HepG2 (cell line): ENCODE results near the gene PRR20G. TPM values are rescaled to one million over a fixed set of nuclear protein-coding genes. Genes with fewer than 3 reads are reported as not detected.

Experiments used
- ATAC-seq: fragments of 200-7000 bp; cut with Tn5 transposase; 3 replicates; pipeline ENCODE4 v1.9.1; 2020; ENCODE audit warnings: mild to moderate bottlenecking, moderate library complexity
- BruUV-seq: library from RNA; stranded (reverse); fragments of 400-500 nt; replicated peaks from 2 replicates; lab custom pipeline; 2021; lab: Mats Ljungman, UMichigan
- CTCF ChIA-PET: fragments of 300-600 bp; formaldehyde crosslinking; extraction: SDS; loops from one replicate; lab custom pipeline; 2021; ENCODE audit warnings: low total read pairs, inconsistent platforms, low intra/inter-chr PET ratio; lab: Yijun Ruan, JAX
- POLR2A ChIA-PET: fragments of 350-600 bp; sonication (Branson Sonifier 250); formaldehyde crosslinking; loops from one replicate; lab custom pipeline; 2020; ENCODE audit warnings: antibody characterized with exemption, inconsistent platforms; lab: Yijun Ruan, JAX
- DNase-seq: peaks from one replicate; pipeline ENCODE4 v3.0.0-alpha.2; 2015; ENCODE audit warnings: low spot score
- FAIRE-seq: peaks from 3 replicates; lab custom pipeline; 2011; peaks lifted over from hg19 to GRCh38; lab: Jason Lieb, UNC
- H2AFZ ChIP-seq: one replicate; pipeline ENCODE4 v1.6.1; 2011; ENCODE audit warnings: low read length, inconsistent platforms
- H3K27ac ChIP-seq: fragments of 300-600 bp; 3 replicates; pipeline ENCODE4 v1.8.0; 2011; ENCODE audit warnings: mixed run types, mild to moderate bottlenecking, mixed read lengths, low read length, inconsistent platforms; ENCODE audit not compliant: insufficient read depth; ENCODE audit errors: extremely low read length
- H3K27me3 ChIP-seq, 2 experiments: fragments of 200-600 bp in 1 of 2; 2 replicates in 1 of 2; 3 replicates in 1 of 2; pipeline versions ENCODE4 v1.6.0 to v1.8.0; 2011; ENCODE audit warnings: low read length in 2 of 2, mild to moderate bottlenecking in 2 of 2, moderate library complexity in 2 of 2, inconsistent platforms in 1 of 2; ENCODE audit not compliant: insufficient read depth in 2 of 2, control insufficient read depth in 1 of 2
- H3K36me3 ChIP-seq, 2 experiments: fragments of 200-600 bp in 1 of 2; replicated peaks in 1 of 2; 2 replicates in 1 of 2; 3 replicates in 1 of 2; pipeline versions ENCODE4 v1.5.1 to v1.8.0; 2011; ENCODE audit warnings: low read length in 2 of 2, inconsistent platforms in 1 of 2; ENCODE audit not compliant: insufficient read depth in 2 of 2, control insufficient read depth in 1 of 2
- H3K4me1 ChIP-seq: 2 replicates; pipeline ENCODE4 v1.5.1; 2012; ENCODE audit warnings: low read length, inconsistent platforms; ENCODE audit not compliant: insufficient read depth
- H3K4me2 ChIP-seq: 2 replicates; pipeline ENCODE4 v1.6.0; 2011; ENCODE audit warnings: low read depth, low read length, inconsistent platforms
- H3K4me3 ChIP-seq, 3 experiments: fragments of 200-600 bp in 1 of 3; sonication (generic), shearing (Covaris generic) in 1 of 3; replicated peaks in 1 of 3; 2 replicates each; pipeline ENCODE4 v1.5.1; 2011 to 2016; ENCODE audit warnings: low read length in 3 of 3, inconsistent platforms in 2 of 3, low read depth in 2 of 3, mild to moderate bottlenecking in 2 of 3, control low read depth in 1 of 3, mixed read lengths in 1 of 3; ENCODE audit not compliant: insufficient read depth in 1 of 3
- H3K79me2 ChIP-seq: one replicate; pipeline ENCODE4 v1.6.1; 2011; ENCODE audit warnings: low read length, inconsistent platforms; ENCODE audit not compliant: insufficient read depth
- H3K9ac ChIP-seq: 2 replicates; pipeline ENCODE4 v1.6.0; 2011; ENCODE audit warnings: mild to moderate bottlenecking, low read depth, low read length, inconsistent platforms; ENCODE audit not compliant: insufficient read depth
- H3K9me3 ChIP-seq: 2 replicates; pipeline ENCODE4 v1.5.1; 2012; ENCODE audit warnings: mild to moderate bottlenecking, low read length
- H4K20me1 ChIP-seq: 2 replicates; pipeline ENCODE4 v1.6.0; 2011; ENCODE audit warnings: inconsistent platforms, mild to moderate bottlenecking, low read length, moderate library complexity; ENCODE audit not compliant: insufficient read depth
- ATAD3A ChIP-seq: sonication (generic); formaldehyde crosslinking; IDR thresholded peaks from 2 replicates; pipeline ENCODE4 v1.4.0; 2020; ENCODE audit warnings: missing genetic modification reagents
- ATF2 ChIP-seq: sonication (generic); formaldehyde crosslinking; IDR thresholded peaks from 2 replicates; pipeline ENCODE4 v1.4.0; 2020; ENCODE audit warnings: missing genetic modification reagents
- BHLHE40 ChIP-seq: IDR thresholded peaks from 2 replicates; pipeline ENCODE4 v1.6.1; 2011; ENCODE audit warnings: low read length, improper control_type of control experiment
- HHEX ChIP-seq: IDR thresholded peaks from 2 replicates; pipeline ENCODE4 v1.6.1; 2016; ENCODE audit warnings: control low read depth
- HOXA5 ChIP-seq: sonication (generic); formaldehyde crosslinking; IDR thresholded peaks from 2 replicates; pipeline ENCODE4 v1.4.0; 2020; ENCODE audit warnings: missing genetic modification reagents
- NFRKB ChIP-seq: fragments of 450-650 bp; IDR thresholded peaks from 2 replicates; pipeline ENCODE4 v1.6.1; 2017
- SP4 ChIP-seq: sonication (generic); formaldehyde crosslinking; IDR thresholded peaks from 2 replicates; pipeline ENCODE4 v1.8.1; 2023; ENCODE audit warnings: mild to moderate bottlenecking, missing genetic modification reagents
- THRA ChIP-seq: sonication (generic); formaldehyde crosslinking; IDR thresholded peaks from 2 replicates; pipeline ENCODE4 v1.4.0; 2020; ENCODE audit warnings: missing genetic modification reagents, borderline replicate concordance
- U2AF2 ChIP-seq: fragments of 200-400 bp; formaldehyde crosslinking; IDR thresholded peaks from 2 replicates; pipeline ENCODE4 v1.6.1; 2017; ENCODE audit warnings: low read depth, mild to moderate bottlenecking, low read length
- ZBTB4 ChIP-seq: sonication (generic); formaldehyde crosslinking; IDR thresholded peaks from 2 replicates; pipeline ENCODE4 v1.4.0; 2020; ENCODE audit warnings: missing genetic modification reagents, mild to moderate bottlenecking, borderline replicate concordance
- ZFP91 ChIP-seq: sonication (generic); formaldehyde crosslinking; IDR thresholded peaks from 2 replicates; pipeline ENCODE4 v1.9.0; 2022; ENCODE audit warnings: missing genetic modification reagents, mild to moderate bottlenecking, borderline replicate concordance
- ZNF577 ChIP-seq: sonication (generic); formaldehyde crosslinking; IDR thresholded peaks from 2 replicates; pipeline ENCODE4 v1.4.0; 2020; ENCODE audit warnings: mild to moderate bottlenecking, low read depth, missing genetic modification reagents, borderline replicate concordance
- ZNF7 ChIP-seq: IDR thresholded peaks from 2 replicates; pipeline ENCODE4 v1.6.1; 2016; ENCODE audit warnings: missing biosample characterization, missing genetic modification reagents
- ZNF850 ChIP-seq: sonication (generic); formaldehyde crosslinking; conservative IDR thresholded peaks from 2 replicates; pipeline ENCODE4 v1.9.0; 2021; ENCODE audit warnings: mild to moderate bottlenecking, missing genetic modification reagents
- WGBS: methylation state at CpG from one replicate; pipeline ENCODE4 v1.1.6; 2017; ENCODE audit warnings: low lambda C conversion rate; 5-methylcytosine and 5-hydroxymethylcytosine counted together
- in situ Hi-C: cut with HindIII; loops from 2 replicates; pipeline ENCODE4 v1.10.0; 2017; ENCODE audit warnings: low pct_unique_long_range_greater_than_20kb; ENCODE audit not compliant: extremely low pct_ligation_motif_present
- intact Hi-C: fragments of 100-400 bp; cut with micrococcal nuclease; formaldehyde crosslinking; loops from one replicate; pipeline ENCODE4 v1.10.0; 2022; ENCODE audit not compliant: unreplicated experiment
- polyA plus RNA-seq, 8 experiments: library from polyadenylated mRNA; depleted of rRNA in 3 of 8; stranded (reverse) in 7 of 8; unstranded in 1 of 8; fragments of >200 nt; fragmentation: Illumina TruSeq in 4 of 8; extraction: Trizol in 4 of 8; gene quantifications; 2 replicates each; pipeline versions ENCODE4 v1.2.1 to v1.2.3, GENCODE V29; 2011 to 2016; ENCODE audit warnings: low read depth in 4 of 8, missing spikeins in 1 of 8, mixed read lengths in 1 of 8; ENCODE audit not compliant: insufficient read depth in 1 of 8
- total RNA-seq, 5 experiments: library from RNA; depleted of rRNA; stranded (reverse); fragments of >200 nt; fragmentation: Illumina TruSeq; extraction: Trizol; gene quantifications; 2 replicates each; pipeline ENCODE4 v1.2.3, GENCODE V29; 2016; ENCODE audit warnings: low read depth in 1 of 5

PRR20G gene
- total and polyA plus RNA-seq, 2 of the 13 experiments (the other 11 are each of a cell fraction or from before 2014, with no cell fraction given) = not detected

- in situ Hi-C loops (no loop called here), intact Hi-C loops (no loop called here)
- POLR2A ChIA-PET = no interaction called here
- H4K20me1 ChIP-seq = no peaks in the 10 kb centered on the region
- H3K27ac ChIP-seq = no peak overlapping the region
- H3K4me1 ChIP-seq = peaks cover 8% of the 10 kb centered on the region
- H3K79me2 ChIP-seq = no peaks in the 10 kb centered on the region
- H3K9me3 ChIP-seq = no peaks in the 10 kb centered on the region; the same call in 1 of the 2 replicates
- H3K9ac ChIP-seq = no peak overlapping the region
- no peaks in the 10 kb centered on the region for H3K36me3 ChIP-seq
- peaks cover 0 to 5% of the 10 kb centered on the region in 2 experiments; a peak in 1 of 5 replicates for H3K27me3 ChIP-seq
- no TSS peak for BruUV-seq
- no peak overlapping the region for H3K4me3 ChIP-seq
- no peak for FAIRE-seq
- WGBS = 27% methylated on average over 3 of the region's 7 CpGs
- DNase-seq = no peak
- H2AFZ ChIP-seq = no peak overlapping the region
- H3K4me2 ChIP-seq = no peak overlapping the region
- CTCF ChIA-PET = no interaction called here
- ATAC-seq = no peak
- TF ChIP-seq U2AF2 (no peak), HHEX (CRISPR knock-in tag) (no peak), ZNF577 (CRISPR knock-in tag) (no peak), HOXA5 (no peak), ZNF850 (no peak), ZNF7 (CRISPR knock-in tag) (no peak), ATF2 (CRISPR knock-in tag) (no peak), SP4 (CRISPR knock-in tag) (no peak), ZFP91 (CRISPR knock-in tag) (no peak), THRA (CRISPR knock-in tag) (no peak), ZBTB4 (CRISPR knock-in tag) (no peak), BHLHE40 (no peak), NFRKB (no peak), ATAD3A (CRISPR knock-in tag) (no peak)
Measured at GRCh38 chr3:127337001-127337400, 49.2 kb upstream of the PRR20G start.
